Aorta (tissue), 5 donors: ENCODE results near the gene TBX15. TPM values are rescaled to one million over a fixed set of nuclear protein-coding genes. Genes with fewer than 3 reads are reported as not detected.
"Not testable (repeated sequence)": the region's sequence is repeated elsewhere in the genome, so short reads cannot be mapped to it uniquely, and the experiment has no call there.

Experiments
- ATAC-seq: fragments of 200-7000 bp; cut with Tn5 transposase; one replicate; pipeline ENCODE4 v1.9.1; 2022; ENCODE audit warnings: moderate library complexity; ENCODE audit not compliant: low FRiP score
- DNase-seq, 2 donors: peaks; one replicate each; pipeline ENCODE4 v3.0.0-alpha.2; 2020
- H3K27ac ChIP-seq, 2 donors: one replicate each; pipeline ENCODE4 v1.5.1; 2013; ENCODE audit warnings: low read length in 2 of 2, mild to moderate bottlenecking in 2 of 2, moderate library complexity in 2 of 2, control low read depth in 1 of 2, inconsistent platforms in 1 of 2, low read depth in 1 of 2
- H3K27me3 ChIP-seq, 2 donors: one replicate each; pipeline ENCODE4 v1.6.1; 2013; ENCODE audit warnings: control low read depth in 1 of 2, low read length in 1 of 2, mild to moderate bottlenecking in 1 of 2, moderate library complexity in 1 of 2; ENCODE audit not compliant: insufficient read depth in 2 of 2, control insufficient read depth in 1 of 2
- H3K36me3 ChIP-seq, 2 donors: one replicate each; pipeline ENCODE4 v1.6.1; 2013; ENCODE audit warnings: control low read depth in 1 of 2, low read length in 1 of 2, mild to moderate bottlenecking in 1 of 2; ENCODE audit not compliant: insufficient read depth in 2 of 2, control insufficient read depth in 1 of 2
- H3K4me1 ChIP-seq, 2 donors: one replicate each; pipeline ENCODE4 v1.6.1; 2013; ENCODE audit warnings: low read length in 2 of 2, control low read depth in 1 of 2, mild to moderate bottlenecking in 1 of 2, moderate library complexity in 1 of 2; ENCODE audit not compliant: insufficient read depth in 2 of 2, control insufficient read depth in 1 of 2
- H3K4me3 ChIP-seq, 2 donors: one replicate each; pipeline ENCODE4 v1.5.1; 2013; ENCODE audit warnings: low read length in 2 of 2, control low read depth in 1 of 2, mild to moderate bottlenecking in 1 of 2
- H3K9me3 ChIP-seq: one replicate; pipeline ENCODE4 v1.6.1; 2013; ENCODE audit warnings: mild to moderate bottlenecking, low read length; ENCODE audit not compliant: control insufficient read depth
- WGBS, 2 donors: extraction: QIAGEN DNeasy Blood & Tissue Kit; methylation state at CpG; one replicate each; pipeline ENCODE4 v1.1.7; 2013; 5-methylcytosine and 5-hydroxymethylcytosine counted together
- intact Hi-C, 2 donors: fragments of 100-400 bp; cut with DNase I; formaldehyde crosslinking; loops; one replicate each; pipeline versions ENCODE4 v1.14.2 to v1.15.0; 2022
- polyA plus RNA-seq, 2 donors: library from polyadenylated mRNA; stranded (reverse); fragments of 200-250 nt; gene quantifications; one replicate each; pipeline ENCODE4 v1.2.3, GENCODE V29; 2013
- total RNA-seq, 2 donors: library from RNA; stranded (reverse); fragmentation: NEBNext Ultra II Directional; extraction: Animal tissue kit (Norgen Biotek cat#: 25700); gene quantifications; one replicate each; pipeline ENCODE4 v1.2.1, GENCODE V29; 2021
- donor health status: healthy with polysubstance abuse.
- donor health status: Bipolar disorder and iron deficiency.
- donor health status: DM: no; HTN: no; CAD: no.
- donor health status: DM: no; HTN: no; CAD: no.
- donor health status: DM: yes; HTN: yes; CAD: no.

Gene TBX15
- total and polyA plus RNA-seq, 4 donors: 1.6 to 3.1 (median 2.3) TPM

- H3K27ac ChIP-seq: no peak overlapping the region
- intact Hi-C loops: no loop called here
- no peak overlapping the region for H3K4me3 ChIP-seq
- no peak for DNase-seq
- H3K4me1 ChIP-seq: no peaks in the 10 kb centered on the region
- H3K36me3 ChIP-seq: no peaks in the 10 kb centered on the region
- no peaks in the 10 kb centered on the region for H3K27me3 ChIP-seq
- H3K9me3 ChIP-seq: no peaks in the 10 kb centered on the region
- no peak for ATAC-seq
- WGBS, 2 donors: 82 to 84% methylated on average over 6 of the region's 6 CpGs
These were observed 69.8 kb downstream of the TBX15 start for GRCh38 chr1:118918230-118918939.

- H3K4me1 ChIP-seq, H3K27ac ChIP-seq, H3K36me3 ChIP-seq, intact Hi-C loops, H3K9me3 ChIP-seq, DNase-seq, H3K27me3 ChIP-seq, H3K4me3 ChIP-seq, ATAC-seq: not testable (repeated sequence)
- 89 to 98% methylated on average over 4 of the region's 4 CpGs for WGBS, 2 donors
These were observed 71.8 kb downstream of the TBX15 start for GRCh38 chr1:118916346-118916745.

GRCh38 chr1:118914379-118915161, 73.6 kb downstream of the TBX15 start:
- ATAC-seq: no peak

GRCh38 chr1:118913818-118914217, 74.3 kb downstream of the TBX15 start:
- DNase-seq: no peak
- intact Hi-C loops: no loop called here
- H3K27me3 ChIP-seq: no peaks in the 10 kb centered on the region
- peaks cover 1% of the 10 kb centered on the region for H3K9me3 ChIP-seq
- H3K36me3 ChIP-seq: no peaks in the 10 kb centered on the region
- no peaks in the 10 kb centered on the region for H3K4me1 ChIP-seq
- no peak for ATAC-seq
- WGBS, 2 donors: 90 to 92% methylated on average over 4 of the region's 4 CpGs
- no peak overlapping the region for H3K4me3 ChIP-seq
- no peak overlapping the region for H3K27ac ChIP-seq

More at GRCh38 chr1:118914379-118915161, 73.6 kb downstream of the TBX15 start:
- DNase-seq: no peak
- H3K27ac ChIP-seq: no peak overlapping the region
- 52 to 60% methylated on average over 2 of the region's 2 CpGs for WGBS, 2 donors
- H3K36me3 ChIP-seq: no peaks in the 10 kb centered on the region
- peaks cover 1% of the 10 kb centered on the region for H3K9me3 ChIP-seq
- intact Hi-C loops: no loop called here
- no peaks in the 10 kb centered on the region for H3K27me3 ChIP-seq
- H3K4me3 ChIP-seq: no peak overlapping the region
- H3K4me1 ChIP-seq: no peaks in the 10 kb centered on the region

- Histone ChIP-seq H3K4me3 (no peak overlapping the region), H3K9me3 (peaks cover 1% of the 10 kb centered on the region), H3K36me3 (no peaks in the 10 kb centered on the region), H3K27me3 (no peaks in the 10 kb centered on the region), H3K4me1 (no peaks in the 10 kb centered on the region), H3K27ac (no peak overlapping the region)
- 83 to 85% methylated on average over 2 of the region's 2 CpGs for WGBS, 2 donors
- ATAC-seq: no peak
- no peak for DNase-seq
- intact Hi-C loops: no loop called here
These were observed 75.6 kb downstream of the TBX15 start for GRCh38 chr1:118912574-118912973.

- WGBS, 2 donors: 60 to 62% methylated on average over 2 of the region's 2 CpGs
- Histone ChIP-seq H3K36me3 (no peaks in the 10 kb centered on the region), H3K9me3 (peaks cover 1% of the 10 kb centered on the region), H3K4me3 (no peak overlapping the region), H3K4me1 (no peaks in the 10 kb centered on the region), H3K27ac (no peak overlapping the region), H3K27me3 (no peaks in the 10 kb centered on the region)
- no peak for DNase-seq
- ATAC-seq: no peak
- intact Hi-C loops: no loop called here
These were observed 76.6 kb downstream of the TBX15 start for GRCh38 chr1:118911571-118911970.

GRCh38 chr1:118907466-118907865, 80.7 kb downstream of the TBX15 start:
- no peaks in the 10 kb centered on the region for H3K27me3 ChIP-seq
- no peak overlapping the region for H3K27ac ChIP-seq
- DNase-seq (no peak), ATAC-seq (no peak)
- peaks cover 1% of the 10 kb centered on the region for H3K9me3 ChIP-seq
- no peak overlapping the region for H3K4me3 ChIP-seq
- intact Hi-C loops: no loop called here
- H3K36me3 ChIP-seq: no peaks in the 10 kb centered on the region
- no peaks in the 10 kb centered on the region for H3K4me1 ChIP-seq

- no peak overlapping the region for H3K27ac ChIP-seq
These were observed 82.5 kb downstream of the TBX15 start for GRCh38 chr1:118905671-118906070.

GRCh38 chr1:118905196-118905595, 82.9 kb downstream of the TBX15 start:
- Histone ChIP-seq H3K9me3 (no peaks in the 10 kb centered on the region), H3K36me3 (no peaks in the 10 kb centered on the region), H3K4me1 (no peaks in the 10 kb centered on the region), H3K4me3 (no peak overlapping the region), H3K27me3 (no peaks in the 10 kb centered on the region), H3K27ac (no peak overlapping the region)
- no peak for DNase-seq
- peak; percentile 74 for ATAC-seq
- intact Hi-C loops: no loop called here
- 37 to 42% methylated on average over 6 of the region's 6 CpGs for WGBS, 2 donors

More at GRCh38 chr1:118905671-118906070, 82.5 kb downstream of the TBX15 start:
- Histone ChIP-seq H3K4me3 (no peak overlapping the region), H3K9me3 (no peaks in the 10 kb centered on the region), H3K36me3 (no peaks in the 10 kb centered on the region), H3K27me3 (no peaks in the 10 kb centered on the region), H3K4me1 (no peaks in the 10 kb centered on the region)
- DNase-seq (no peak), ATAC-seq (no peak)
- intact Hi-C loops: no loop called here
- WGBS, 2 donors: 82 to 85% methylated on average over 1 of the region's 1 CpG
